ENCODE data around the gene FNBP1. TPM values are rescaled to one million over a fixed set of nuclear protein-coding genes. Genes with fewer than 3 reads are reported as not detected.

FNBP1 gene
- total RNA-seq, 1 donor from 2014 or later, result 20.5 TPM

- intact Hi-C loops (cut with micrococcal nuclease), result no loop called here
- Histone ChIP-seq H3K4me1 (peaks cover 46% of the 10 kb centered on the region), H3K9me3 (replicated peaks) (no peaks in the 10 kb centered on the region), H3K27ac (replicated peaks) (peak overlapping the region; percentile 48), H3K36me3 (no peaks in the 10 kb centered on the region), H3K27me3 (ENCODE audit: low read depth) (no peaks in the 10 kb centered on the region), H3K4me3 (no peak overlapping the region)
- DNase-seq, result no peak
- TF ChIP-seq CTCF (IDR thresholded peaks at IDR 0.05; ENCODE audit: borderline replicate concordance), result no peak
Observed at GRCh38 chr9:130045725-130046450, 2.9 kb upstream of the FNBP1 start.

GRCh38 chr9:130043654-130044623 lies 950 bp upstream of the FNBP1 start:
- Histone ChIP-seq H3K9me3 (replicated peaks) (no peaks in the 10 kb centered on the region), H3K4me3 (peak overlapping the region; percentile 99), H3K36me3 (no peaks in the 10 kb centered on the region), H3K27ac (replicated peaks) (peak overlapping the region; percentile 96), H3K4me1 (peaks cover 48% of the 10 kb centered on the region), H3K27me3 (ENCODE audit: low read depth) (no peaks in the 10 kb centered on the region)
- TF ChIP-seq CTCF (IDR thresholded peaks at IDR 0.05; ENCODE audit: borderline replicate concordance), result peak; percentile 24
- intact Hi-C loops (cut with micrococcal nuclease), result no loop called here
- peak; percentile 44 for DNase-seq

DNA sequence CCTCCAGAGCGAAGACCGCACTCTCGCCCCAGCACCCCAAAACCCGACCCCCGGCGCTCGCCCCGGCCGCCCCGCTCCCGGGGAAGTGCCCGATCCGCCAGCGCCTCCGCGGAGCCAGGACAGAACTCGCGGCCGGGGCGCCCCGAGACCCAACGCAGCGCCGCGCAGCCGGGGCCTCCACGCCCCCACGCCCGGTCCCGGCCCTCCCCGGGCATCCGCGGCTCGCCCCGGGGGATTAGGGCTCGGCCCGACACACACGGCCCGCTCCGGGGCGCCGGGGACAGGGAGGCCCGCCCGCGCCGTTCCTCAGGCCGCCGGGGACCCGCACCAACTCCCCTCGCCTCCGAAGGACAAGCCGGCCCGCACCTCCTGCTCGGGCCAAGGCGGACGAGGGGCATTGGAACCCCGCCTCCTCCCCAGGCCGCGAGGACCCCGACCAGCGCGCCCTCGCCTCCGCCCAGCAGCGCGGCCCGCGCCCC lies 544 bp downstream of the FNBP1 start:
- Histone ChIP-seq H3K36me3 (no peaks in the 10 kb centered on the region), H3K27ac (replicated peaks) (peak overlapping the region; percentile 96), H3K9me3 (replicated peaks) (no peaks in the 10 kb centered on the region), H3K4me1 (peaks cover 48% of the 10 kb centered on the region), H3K4me3 (peak overlapping the region; percentile 99), H3K27me3 (ENCODE audit: low read depth) (no peaks in the 10 kb centered on the region)
- TF ChIP-seq CTCF (IDR thresholded peaks at IDR 0.05; ENCODE audit: borderline replicate concordance), result no peak
- peak; percentile 26 for DNase-seq
- intact Hi-C loops (cut with micrococcal nuclease), result no loop called here

- Histone ChIP-seq H3K9me3 (replicated peaks) (no peaks in the 10 kb centered on the region), H3K4me3 (peak overlapping the region; percentile 99), H3K36me3 (no peaks in the 10 kb centered on the region), H3K27ac (replicated peaks) (peak overlapping the region; percentile 96), H3K4me1 (peaks cover 48% of the 10 kb centered on the region), H3K27me3 (ENCODE audit: low read depth) (no peaks in the 10 kb centered on the region)
- peak; percentile 22 for DNase-seq
- no peak for TF ChIP-seq CTCF (IDR thresholded peaks at IDR 0.05; ENCODE audit: borderline replicate concordance)
- intact Hi-C loops (cut with micrococcal nuclease), result no loop called here
Observed at GRCh38 chr9:130041648-130042405, 1.2 kb downstream of the FNBP1 start.
